ENCODE measurements around the gene KDM4B.
A peak's percentile ranks its signal among the peaks of the same experiment; 100 is the strongest.

The KDM4B gene

DNA sequence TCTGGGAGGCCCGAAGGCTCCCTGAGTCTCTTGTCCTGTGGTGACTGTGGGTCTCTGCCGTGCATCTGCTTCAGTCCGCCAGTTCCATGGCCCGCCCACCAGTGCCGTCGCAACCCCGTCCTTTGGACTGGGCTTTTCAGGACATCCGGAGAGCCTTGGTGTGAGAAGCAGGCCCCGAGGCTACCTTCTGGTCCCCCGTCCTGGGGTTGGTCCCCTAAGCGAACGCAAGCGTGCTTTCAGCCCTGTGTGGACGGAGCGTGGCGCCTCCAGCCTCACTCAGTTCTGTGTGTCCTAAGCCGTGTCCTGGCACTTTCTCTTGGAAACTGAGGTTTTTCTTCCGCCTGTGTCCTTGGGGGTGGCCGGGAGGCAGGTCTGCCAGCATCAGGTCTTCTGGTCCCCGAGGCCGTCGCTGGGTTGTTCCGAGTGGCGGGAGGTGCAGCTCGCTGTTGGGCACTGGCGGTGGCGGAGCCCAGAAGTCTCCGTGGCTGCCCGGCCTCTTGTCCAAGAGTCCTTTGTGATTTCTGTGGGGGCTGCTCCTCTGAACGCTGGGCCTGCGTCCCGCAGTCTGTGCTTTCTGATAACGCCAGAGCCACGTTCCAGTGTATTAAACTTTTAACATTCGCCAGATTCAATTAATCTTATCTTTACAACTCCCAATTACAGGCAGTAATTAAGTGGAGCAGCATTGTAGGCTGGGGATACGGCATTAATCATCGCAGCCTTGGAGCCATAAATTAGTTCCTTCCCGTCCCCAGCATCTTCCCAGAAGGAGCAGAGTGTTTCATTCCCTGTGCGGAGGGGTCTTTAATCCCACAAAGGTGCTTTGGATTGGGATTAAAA is 99.5 kb downstream of the KDM4B start:
- ATAC-seq (no peak), DNase-seq (no peak)

DNA sequence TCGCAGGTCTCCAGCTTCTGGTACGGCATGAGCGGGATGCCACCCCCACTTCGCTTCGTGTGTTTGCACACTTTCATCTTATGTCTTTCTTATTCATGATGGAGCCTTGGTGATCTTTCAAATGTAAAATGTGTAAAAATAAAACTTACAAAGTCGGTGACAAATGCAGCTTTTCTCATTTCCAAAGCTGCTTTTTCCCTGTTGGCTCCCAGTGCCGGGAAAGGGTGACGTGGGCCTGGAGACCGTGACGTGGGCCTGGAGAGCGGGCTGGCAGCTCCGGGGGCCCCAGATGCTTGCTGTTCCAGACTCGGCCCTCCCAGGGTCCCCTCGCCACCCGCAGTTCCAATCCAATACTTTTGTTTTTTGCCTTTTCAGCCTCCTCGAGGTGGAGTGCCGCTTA is 101.4 kb downstream of the KDM4B start:
- DNase-seq (no peak), ATAC-seq (no peak)

DNA sequence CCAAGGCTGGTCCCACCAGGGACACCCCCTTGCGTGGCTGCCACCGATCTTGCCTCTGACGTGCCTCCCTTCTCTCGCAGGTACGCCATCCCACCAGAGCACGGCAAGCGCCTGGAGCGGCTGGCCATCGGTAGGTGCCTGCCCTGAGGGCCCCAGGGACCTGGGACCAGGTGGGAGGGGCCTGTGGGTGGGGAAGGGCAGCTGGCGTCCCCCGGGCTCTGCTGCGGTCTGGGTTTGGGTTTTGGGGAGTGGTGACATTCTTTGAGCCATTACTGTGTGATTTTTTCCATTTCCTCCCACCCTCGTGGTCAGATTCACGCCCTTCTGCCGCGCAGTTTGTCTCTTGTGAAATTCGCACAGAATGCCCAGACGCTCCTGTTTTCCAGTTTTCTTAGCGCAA is 102.0 kb downstream of the KDM4B start:
- ATAC-seq (no peak), DNase-seq (no peak)

DNA sequence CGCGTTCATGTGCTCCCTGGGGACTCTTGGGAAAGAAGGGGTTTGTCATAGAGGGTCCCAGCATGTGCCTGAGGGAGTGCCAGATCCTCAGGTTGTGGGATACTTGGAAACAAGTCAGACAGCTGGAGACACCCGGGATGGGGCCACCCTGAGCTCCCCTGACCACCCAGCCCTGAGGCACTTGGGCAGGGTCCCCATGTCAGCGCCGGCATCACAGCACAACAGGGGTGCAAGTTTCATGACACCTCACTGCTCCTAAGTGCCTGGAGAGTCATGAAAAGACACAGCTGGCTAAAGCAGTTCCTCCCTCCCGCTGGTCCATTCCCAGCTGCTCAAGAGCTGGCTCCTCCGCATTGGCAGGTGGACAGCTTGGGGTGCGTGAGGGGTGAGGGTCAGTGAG is 102.7 kb downstream of the KDM4B start:
- DNase-seq (no peak), ATAC-seq (no peak)

DNA sequence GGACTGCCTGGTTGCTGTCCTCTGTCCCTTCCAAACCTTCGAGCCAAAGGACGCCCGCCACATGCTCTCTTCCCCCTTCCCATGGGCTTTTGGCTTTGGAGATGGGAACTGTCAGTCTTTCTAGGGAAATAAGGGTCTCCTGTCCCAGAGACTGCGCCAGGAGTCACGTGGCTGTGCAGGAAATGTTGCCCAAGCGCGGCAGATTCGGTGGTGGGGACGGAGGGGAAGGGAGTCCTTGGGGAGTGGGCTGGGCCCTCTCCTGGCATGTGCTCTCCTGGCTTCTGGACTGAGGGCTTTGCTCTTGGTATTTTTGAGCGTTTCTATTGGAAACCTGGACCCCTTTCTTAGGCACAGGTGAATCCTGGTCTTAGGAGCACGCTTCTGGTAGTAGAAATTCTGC is 103.2 kb downstream of the KDM4B start:
- no peak for DNase-seq
- no peak for ATAC-seq

DNA sequence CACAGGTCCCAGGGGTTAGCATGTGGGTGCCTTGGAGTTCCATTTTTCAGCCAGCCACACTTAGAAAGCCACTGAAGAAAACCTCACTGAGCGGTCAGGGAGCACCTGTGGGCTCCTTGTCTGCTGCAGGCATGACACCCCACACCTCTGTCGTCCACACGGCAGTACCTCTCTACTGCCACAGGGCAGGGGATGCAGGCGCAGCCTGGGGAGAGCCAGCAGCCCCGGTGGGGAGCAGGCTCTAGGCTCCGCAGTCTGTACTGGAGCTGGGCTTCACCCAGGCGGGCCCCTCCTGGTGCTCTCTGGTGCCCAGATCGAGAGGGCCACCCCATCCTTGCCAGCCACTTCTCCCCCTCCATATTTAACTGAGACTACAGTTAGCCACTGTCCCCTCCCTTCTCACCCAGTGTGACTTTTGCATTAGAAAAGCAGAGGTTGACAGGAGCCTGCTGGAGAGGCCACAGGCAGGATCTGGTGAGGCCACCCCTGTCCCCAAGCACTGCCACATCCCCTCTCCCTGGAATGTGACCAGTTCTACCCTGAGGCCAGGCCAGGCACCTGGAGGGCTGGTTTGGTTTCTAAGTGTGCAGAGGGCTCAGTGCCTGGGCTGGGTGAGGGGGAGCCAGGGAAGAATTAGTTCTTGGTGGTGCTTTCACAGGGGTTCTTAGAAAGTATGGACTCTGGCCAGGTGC is 104.4 kb downstream of the KDM4B start:
- no peak for DNase-seq

DNA sequence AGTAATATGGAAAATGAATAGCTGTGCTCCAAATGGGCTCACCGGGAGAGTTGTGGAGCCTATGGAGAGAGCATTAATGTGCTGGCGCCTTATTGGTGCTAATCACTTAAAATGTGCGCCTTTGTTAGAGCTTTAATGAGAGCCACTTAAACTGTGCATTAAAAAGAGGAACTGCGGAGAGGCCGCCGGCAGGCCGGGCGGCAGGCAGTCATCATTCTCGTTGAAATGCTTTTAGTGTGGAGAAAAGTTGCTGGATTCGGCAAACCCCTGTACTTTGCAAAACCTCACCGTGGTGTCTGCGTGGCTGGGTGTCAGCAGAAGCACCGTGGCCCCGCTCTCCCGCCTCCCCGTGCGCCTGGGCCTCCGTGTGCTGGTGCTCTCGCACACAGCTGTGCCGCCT is 105.5 kb downstream of the KDM4B start:
- DNase-seq: no peak
- no peak for ATAC-seq

More for the DNA sequence above, 104.4 kb downstream of the KDM4B start:
- no peak for ATAC-seq

DNA sequence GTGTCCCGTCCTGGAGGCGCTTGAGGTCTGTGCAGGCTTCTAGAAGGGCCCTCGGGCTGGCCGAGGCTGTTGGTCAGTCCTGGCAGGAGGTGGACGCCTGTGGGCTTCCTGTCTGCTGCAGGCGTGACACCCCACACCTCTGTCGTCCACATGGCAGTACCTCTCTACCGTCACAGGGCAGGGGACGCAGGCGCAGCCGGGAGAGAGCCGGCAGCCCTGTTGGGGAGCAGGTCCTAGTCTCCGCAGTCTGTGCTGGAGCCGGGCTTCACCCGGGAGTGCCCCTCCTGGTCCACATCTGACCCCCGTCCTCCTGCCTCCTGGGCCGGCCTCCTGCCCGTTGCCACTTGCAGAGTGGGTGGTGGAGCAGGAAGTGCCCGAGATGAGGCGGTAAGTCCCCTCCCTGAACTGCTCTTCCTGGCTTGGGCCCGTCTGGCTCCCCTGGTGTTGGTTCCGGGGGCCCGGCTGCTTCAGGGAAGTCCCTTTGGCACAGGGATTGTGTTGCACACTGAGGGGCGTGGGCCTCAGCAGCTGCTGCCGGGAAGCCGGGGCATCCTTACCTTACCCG is 106.0 kb downstream of the KDM4B start:
- ATAC-seq (no peak), DNase-seq (no peak)

DNA sequence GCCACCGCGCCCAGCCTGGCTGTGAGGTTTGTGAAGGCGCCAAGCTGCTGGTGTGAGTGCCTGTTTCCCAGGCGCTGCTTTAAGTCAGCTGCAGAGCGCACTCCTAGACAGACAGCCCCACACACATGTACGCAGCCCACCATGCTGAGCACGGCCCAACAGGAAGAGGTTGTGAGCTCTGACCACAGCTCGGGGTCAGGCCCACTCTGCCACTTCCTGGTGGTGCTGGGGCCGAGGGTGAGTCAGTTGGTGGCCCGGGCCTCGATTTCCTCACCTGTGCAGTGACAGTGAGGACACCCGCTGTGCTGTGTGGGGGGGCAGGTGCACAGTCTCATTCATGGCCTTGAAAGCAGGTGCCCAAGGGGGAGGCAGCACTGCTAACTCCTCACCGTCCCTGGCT is 106.7 kb downstream of the KDM4B start:
- ATAC-seq (peak; percentile 40), DNase-seq (peak; percentile 24)

DNA sequence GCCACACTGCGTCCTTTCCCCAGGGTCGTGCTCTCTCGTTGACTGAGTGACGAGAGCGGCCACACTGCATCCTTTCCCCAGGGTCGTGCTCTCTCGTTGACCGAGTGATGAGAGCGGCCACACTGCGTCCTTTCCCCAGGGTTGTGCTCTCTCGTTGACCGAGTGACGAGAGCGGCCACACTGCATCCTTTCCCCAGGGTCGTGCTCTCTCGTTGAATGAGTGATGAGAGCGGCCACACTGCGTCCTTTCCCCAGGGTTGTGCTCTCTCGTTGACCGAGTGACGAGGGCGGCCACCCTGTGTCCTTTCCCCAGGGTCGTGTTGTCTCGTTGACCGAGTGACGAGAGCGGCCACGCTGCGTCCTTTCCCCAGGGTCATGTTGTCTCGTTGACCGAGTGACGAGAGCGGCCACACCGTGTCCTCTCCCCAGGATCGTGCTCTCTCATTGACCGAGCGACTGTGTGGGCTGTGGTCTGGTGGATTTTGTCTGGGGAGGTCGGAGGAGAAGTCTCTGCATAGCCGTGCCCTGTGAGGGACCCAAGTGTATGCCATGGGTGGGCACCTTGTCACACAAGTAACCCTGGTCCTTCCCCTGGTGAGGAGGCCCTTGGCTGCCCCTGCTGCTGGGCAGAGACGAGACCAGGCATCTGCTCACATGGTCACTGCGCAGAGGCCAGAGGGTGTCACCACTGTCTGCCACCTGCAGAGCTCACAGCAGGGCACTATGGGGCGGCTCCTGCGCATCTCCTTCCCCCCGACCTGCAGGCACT is 107.7 kb downstream of the KDM4B start:
- no peak for DNase-seq
- ATAC-seq: no peak

DNA sequence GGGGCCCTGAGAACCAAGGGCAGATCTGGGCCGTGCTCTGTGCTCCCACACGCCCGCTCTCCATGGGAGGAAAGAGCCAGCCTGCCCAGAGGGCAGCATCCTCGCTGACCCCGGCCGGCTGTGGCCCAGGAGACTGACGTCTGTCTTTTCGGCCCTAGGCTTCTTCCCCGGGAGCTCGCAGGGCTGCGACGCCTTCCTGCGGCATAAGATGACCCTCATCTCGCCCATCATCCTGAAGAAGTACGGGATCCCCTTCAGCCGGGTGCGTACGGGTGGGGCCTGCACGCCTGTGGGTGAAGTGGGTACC is 108.2 kb downstream of the KDM4B start:
- no peak for DNase-seq
- no peak for ATAC-seq

DNA sequence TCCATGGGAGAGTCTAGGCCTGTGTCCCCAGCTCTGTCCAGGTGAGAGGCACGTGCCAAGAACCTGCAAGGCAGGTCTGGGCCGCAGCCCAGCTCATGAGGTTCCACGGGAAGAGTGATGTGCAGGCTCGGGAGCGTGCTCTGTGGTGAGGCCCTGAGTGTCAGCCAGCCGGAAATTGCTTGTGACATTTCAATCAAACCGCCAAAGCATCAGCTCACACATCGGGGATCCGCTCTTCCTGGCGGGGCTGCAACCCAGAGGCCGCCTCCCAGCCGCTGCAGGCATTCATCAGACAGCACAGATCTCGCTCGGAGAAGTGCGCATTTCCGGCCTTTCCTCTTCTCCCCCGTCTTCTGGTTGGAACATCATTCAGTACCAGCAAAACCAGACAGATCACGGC is 109.3 kb downstream of the KDM4B start:
- ATAC-seq (no peak), DNase-seq (no peak)

DNA sequence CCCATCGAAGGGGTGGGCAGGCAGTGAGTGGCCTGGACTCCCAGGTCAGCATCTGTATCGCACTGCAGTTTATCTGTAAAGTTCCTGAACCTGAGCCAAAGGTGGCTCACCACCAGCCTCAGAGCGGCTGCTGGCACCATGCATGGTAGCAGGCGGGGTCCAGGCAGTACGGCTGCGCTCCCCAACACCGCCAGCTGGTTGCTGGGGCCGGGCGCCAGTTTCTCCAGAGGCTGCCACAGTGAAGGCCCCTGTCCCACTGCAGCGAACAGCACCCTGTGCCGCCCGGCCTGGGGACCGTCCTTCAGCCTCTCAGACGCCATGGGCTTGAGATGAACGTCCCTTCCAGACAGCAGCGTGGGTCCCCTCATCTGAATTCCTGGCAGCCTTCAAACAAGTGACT is 109.8 kb downstream of the KDM4B start:
- ATAC-seq (no peak), DNase-seq (no peak)

DNA sequence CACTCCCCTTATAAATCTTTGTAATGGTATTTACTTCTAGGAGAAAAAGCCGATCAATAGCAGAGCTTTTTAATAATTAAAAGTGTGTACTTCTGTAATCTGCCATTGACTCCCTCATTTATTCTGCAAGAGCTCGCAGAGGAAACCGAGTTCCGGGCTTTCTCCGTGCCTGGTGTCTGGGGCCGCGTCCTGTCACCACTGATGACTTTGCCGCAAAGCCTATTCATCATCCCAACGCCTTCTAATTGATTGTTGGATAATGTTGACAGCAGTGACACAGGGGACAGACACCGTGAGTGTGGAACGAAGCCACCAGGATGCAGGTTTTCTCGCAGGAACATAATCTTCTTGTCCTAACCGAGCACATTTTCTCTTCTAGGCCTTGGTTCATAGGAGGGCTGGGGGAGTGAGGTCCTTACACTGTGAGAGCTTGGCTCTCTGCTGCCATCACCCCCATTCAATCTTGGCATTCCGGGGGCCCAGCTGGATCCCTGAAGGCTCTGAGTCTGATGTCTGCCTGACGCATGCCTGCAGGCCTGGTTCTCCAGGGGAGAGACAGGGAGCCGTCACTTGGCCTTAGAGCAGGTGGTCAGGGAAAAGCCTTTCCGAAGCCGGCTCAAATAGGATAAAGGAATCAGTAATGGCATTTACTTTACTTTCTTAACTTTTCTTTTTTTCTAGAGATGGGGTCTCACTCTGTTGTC is 110.3 kb downstream of the KDM4B start:
- no peak for ATAC-seq

DNA sequence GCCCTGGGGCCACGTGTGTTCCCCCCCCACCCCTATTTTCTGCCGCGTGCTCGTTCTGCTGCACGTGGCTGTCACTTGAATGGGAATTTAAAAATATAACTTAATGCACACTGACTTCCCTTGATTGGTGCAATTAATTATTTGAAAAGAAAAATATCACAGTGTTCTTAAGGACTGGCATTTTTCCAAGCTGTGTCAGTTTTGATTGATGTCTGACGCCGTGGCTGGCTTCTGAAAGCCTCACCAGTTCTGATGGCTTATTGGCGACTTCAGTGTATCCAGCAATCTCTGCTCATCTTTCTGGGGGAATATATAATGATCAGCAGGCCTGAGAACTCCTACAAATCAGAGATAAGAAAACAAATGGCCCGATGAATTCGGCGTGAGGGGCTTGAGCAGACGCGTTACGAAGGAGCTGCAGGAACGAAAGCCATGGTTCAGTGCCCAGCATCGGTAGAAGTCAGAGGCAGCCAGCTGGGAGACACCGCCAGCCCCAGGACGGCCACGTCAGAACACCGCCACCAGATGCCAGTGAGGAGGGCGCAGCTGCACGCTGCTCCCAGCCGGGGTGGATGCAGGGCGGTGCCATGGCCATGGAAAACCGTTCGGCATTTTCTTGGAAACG is 111.2 kb downstream of the KDM4B start:
- DNase-seq: no peak

More for the DNA sequence above, 110.3 kb downstream of the KDM4B start:
- no peak for DNase-seq

DNA sequence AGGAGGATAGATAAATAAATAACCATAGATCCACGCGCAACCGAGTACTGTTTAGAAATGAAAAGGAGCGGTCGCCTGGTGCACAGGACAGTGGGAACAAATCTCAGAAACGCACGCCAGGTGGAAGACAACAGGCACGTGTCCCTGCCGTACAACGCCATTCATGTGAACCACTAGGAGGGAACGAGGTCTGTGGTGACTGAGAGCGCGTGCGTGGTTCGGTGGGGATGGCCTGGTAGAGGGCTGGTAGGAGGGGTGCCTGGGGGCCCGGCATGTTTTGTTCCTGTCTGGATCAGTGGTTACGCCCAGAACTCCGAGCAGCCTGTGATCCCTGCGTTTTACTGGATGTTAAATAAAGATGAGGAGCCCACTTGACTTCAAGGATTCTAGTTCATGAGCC is 111.9 kb downstream of the KDM4B start:
- no peak for DNase-seq
- ATAC-seq: no peak

More for the DNA sequence above, 111.2 kb downstream of the KDM4B start:
- ATAC-seq: no peak

DNA sequence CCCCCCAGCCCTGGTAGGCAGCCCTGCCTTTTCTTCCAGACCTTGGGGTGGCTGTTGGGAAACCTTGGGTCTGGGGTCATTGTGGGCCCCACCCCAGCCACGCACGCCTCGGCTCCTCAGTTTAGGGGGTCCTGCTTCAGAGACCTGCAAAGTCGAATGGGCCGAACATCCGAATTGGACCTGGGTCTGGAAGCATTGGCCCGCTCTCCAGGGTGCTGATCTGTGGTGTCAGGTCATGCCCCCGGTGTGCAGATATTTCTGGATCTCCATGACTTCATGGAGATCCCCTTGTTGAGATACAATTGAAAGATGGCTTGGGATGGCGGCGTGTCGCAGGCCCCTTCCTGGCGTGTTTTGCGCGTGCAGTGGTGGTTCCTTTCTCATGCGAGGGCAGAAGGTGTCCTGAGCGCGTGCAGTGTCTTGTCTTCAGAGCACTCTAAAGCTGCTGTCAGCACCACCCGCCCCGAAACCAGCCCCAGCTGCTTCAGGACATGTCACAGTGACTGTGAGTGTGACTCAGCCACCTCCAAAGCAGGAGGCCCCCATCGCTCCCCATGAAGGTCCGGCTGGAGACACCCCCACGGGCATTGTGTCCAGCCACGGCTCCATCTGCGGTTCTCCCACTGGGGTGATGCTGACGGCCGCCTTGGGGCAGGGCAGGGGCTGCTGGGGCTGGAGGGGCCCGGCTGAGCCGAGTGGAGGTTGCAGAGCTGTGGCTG is 112.7 kb downstream of the KDM4B start:
- ATAC-seq (no peak), DNase-seq (no peak)

DNA sequence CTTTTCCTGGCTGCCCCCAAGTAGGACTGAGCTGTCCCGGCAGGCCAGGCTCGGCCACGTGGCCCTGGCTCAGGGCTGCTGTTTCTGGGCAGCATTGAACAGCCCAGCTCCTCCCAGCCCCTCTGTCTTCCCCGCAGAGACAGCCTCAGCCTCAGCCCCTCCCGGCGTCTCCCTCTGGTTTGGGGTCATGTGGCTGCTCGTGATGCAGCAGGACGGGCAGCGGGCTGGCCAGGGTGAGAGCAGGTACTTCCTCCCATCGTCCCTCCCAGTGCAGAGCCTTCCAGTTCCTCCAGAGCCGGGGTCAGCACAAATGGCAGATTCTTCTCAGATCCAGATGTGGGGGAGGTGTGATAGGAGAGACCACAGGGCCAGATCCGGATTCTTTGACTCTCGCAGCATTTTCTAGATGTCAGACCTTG is 114.6 kb downstream of the KDM4B start:
- no peak for DNase-seq

DNA sequence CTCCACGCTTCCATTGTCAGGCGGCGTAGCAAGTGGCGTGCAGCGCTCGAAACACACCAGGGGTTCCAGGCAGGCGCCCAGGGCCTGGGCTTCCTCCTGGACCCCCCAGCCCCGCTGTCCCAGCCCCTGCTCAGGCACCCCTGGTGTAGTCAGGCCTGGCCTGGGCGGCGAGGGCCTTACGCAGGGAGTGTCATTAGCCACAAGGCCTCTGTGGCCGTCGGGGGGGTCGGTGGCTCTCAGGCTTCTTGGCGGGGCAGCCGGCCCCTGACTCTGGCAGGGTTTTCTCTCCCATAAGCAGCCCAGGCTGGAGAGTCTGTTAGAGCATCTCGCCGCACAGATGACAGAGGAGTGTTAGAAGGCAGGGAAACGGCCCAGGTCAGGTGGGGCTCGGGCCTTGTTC is 116.7 kb downstream of the KDM4B start:
- no peak for DNase-seq
- ATAC-seq: no peak

More for the DNA sequence above, 114.6 kb downstream of the KDM4B start:
- no peak for ATAC-seq

DNA sequence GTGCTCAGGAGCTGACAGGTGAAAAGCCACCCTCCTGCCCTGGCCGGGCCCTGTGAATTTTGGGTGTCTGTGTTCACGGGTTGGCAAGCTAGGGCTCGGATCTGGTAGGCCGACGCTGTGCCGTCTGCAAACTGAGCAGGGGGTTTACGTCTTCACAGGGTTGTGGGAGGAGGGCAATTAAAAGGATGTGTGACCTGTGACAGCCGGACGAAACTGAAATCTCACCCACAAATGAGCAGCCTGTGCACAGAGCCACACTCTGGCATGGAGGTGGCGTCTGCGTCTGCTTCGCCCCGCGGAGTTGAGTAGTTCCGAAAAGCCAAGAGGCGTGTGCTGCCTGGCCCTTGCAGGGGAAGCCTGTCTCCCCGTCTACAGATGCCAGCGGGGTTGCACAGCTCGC is 117.3 kb downstream of the KDM4B start:
- ATAC-seq: no peak

More for the DNA sequence above, 117.3 kb downstream of the KDM4B start:
- no peak for DNase-seq

Data from stimulated activated naive CD8-positive, alpha-beta T cell treated with anti-CD3 and anti-CD28 coated beads, Interleukin-15, Interleukin-2, amounts not matched to agents 100 U/mL and 50 U/mL, for 24 hours (primary cell).